HEK293T (cell line): Measurements from ENCODE around the gene ADAMTS19.

Source experiments
- ARNT ChIP-seq: fragments of 450-650 bp; IDR thresholded peaks from 2 replicates; pipeline ENCODE4 v1.6.1; 2017; ENCODE audit warnings: mild to moderate bottlenecking
- FOXM1 ChIP-seq: fragments of 450-650 bp; IDR thresholded peaks from 2 replicates; pipeline ENCODE4 v1.6.1; 2017; ENCODE audit warnings: mild to moderate bottlenecking, borderline replicate concordance

- TF ChIP-seq ARNT (no peak), FOXM1 (no peak)
These were observed 236.5 kb downstream of the ADAMTS19 start for GRCh38 chr5:129696636-129697035.
